Measurements from ENCODE around the gene RRAGD. TPM values are rescaled to one million over a fixed set of nuclear protein-coding genes. Genes with fewer than 3 reads are reported as not detected.

Gene RRAGD
- polyA plus RNA-seq (2011; rRNA removed) (not detected in 2 replicates), polyA minus RNA-seq (2011; rRNA and poly(A)+ RNA removed) (not detected in 2 replicates)

GRCh38 chr6:89412071-89413005, at the start of gene RRAGD:
Gene RRAGD, minus strand, starts transcription at chr6:89412273. Its CDS starts 280 bp downstream, at chr6:89411993.
- ChIA-PET CTCF (interaction anchor here (2.1 kb wide), 1 partner anchor 20 kb away, joined by 5 read pairs; the partner anchor contains the start of gene ANKRD6), POLR2A (no interaction called here)
- no peak for DNase-seq (ENCODE audit: low read depth, low spot score)
- Histone ChIP-seq H3K9me3 (ENCODE audit: control insufficient read depth, insufficient read depth, low read length) (no peaks in the 10 kb centered on the region; the same call in 1 of the 2 replicates), H3K27me3 (ENCODE audit: control insufficient read depth, insufficient read depth, low read length) (peaks cover 55% of the 10 kb centered on the region), H3K27ac (ENCODE audit: low read depth, low read length) (no peak within 1 kb of the TSS), H3K4me3 (ENCODE audit: low read depth, low read length) (peak within 1 kb of the TSS; percentile 35; the same call in 1 of the 2 replicates)
- TF ChIP-seq CTCF (IDR thresholded peaks at IDR 0.05; ENCODE audit: low read depth, low read length), result no peak

- no peak for DNase-seq (ENCODE audit: low read depth, low spot score)
Observed at GRCh38 chr6:89460713-89461112, 48.6 kb upstream of the RRAGD start.

DNA sequence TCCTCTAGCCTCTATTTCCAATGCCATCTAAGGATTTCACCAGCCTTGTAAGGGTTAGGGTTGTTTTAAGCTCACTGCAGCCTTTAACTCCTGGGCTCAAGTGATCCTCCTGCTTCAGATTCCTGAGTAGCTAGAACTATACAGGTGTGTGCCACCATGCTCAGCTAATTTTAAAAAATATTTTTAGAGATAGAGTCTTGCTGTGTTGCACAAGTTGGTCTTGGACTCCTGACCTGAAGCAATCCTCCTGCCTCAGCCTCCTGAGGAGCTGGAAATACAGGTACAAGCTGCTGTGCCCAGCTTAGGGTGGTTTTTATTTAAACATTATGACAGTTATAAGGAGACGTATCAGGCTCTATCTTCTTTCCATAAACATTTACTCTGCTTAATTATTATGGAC, 47.4 kb upstream of the RRAGD start:
- ChIA-PET POLR2A (no interaction called here), CTCF (no interaction called here)
- Histone ChIP-seq H3K9me3 (ENCODE audit: control insufficient read depth, insufficient read depth, low read length) (no peaks in the 10 kb centered on the region), H3K27ac (ENCODE audit: low read depth, low read length) (no peak overlapping the region), H3K27me3 (ENCODE audit: control insufficient read depth, insufficient read depth, low read length) (peaks cover 3% of the 10 kb centered on the region), H3K4me3 (ENCODE audit: low read depth, low read length) (no peak overlapping the region)
- TF ChIP-seq CTCF (IDR thresholded peaks at IDR 0.05; ENCODE audit: low read depth, low read length), result no peak
- DNase-seq (ENCODE audit: low read depth, low spot score), result no peak

More at GRCh38 chr6:89460713-89461112, 48.6 kb upstream of the RRAGD start:
- ChIA-PET POLR2A (no interaction called here), CTCF (no interaction called here)
- Histone ChIP-seq H3K27ac (ENCODE audit: low read depth, low read length) (no peak overlapping the region), H3K9me3 (ENCODE audit: control insufficient read depth, insufficient read depth, low read length) (no peaks in the 10 kb centered on the region), H3K4me3 (ENCODE audit: low read depth, low read length) (no peak overlapping the region), H3K27me3 (ENCODE audit: control insufficient read depth, insufficient read depth, low read length) (peaks cover 3% of the 10 kb centered on the region)
- no peak for TF ChIP-seq CTCF (IDR thresholded peaks at IDR 0.05; ENCODE audit: low read depth, low read length)

GRCh38 chr6:89458704-89459103, 46.6 kb upstream of the RRAGD start:
- CTCF ChIA-PET, result no interaction called here
- no peaks in the 10 kb centered on the region for H3K9me3 ChIP-seq (ENCODE audit: control insufficient read depth, insufficient read depth, low read length)
- no peak overlapping the region for H3K4me3 ChIP-seq (ENCODE audit: low read depth, low read length)
- no peak overlapping the region for H3K27ac ChIP-seq (ENCODE audit: low read depth, low read length)
- no peak for TF ChIP-seq CTCF (IDR thresholded peaks at IDR 0.05; ENCODE audit: low read depth, low read length)
- DNase-seq (ENCODE audit: low read depth, low spot score), result no peak
- H3K27me3 ChIP-seq (ENCODE audit: control insufficient read depth, insufficient read depth, low read length), result peaks cover 3% of the 10 kb centered on the region
- POLR2A ChIA-PET, result no interaction called here

- H3K4me3 ChIP-seq (ENCODE audit: low read depth, low read length), result no peak overlapping the region
- H3K27ac ChIP-seq (ENCODE audit: low read depth, low read length), result no peak overlapping the region
- POLR2A ChIA-PET, result no interaction called here
- H3K27me3 ChIP-seq (ENCODE audit: control insufficient read depth, insufficient read depth, low read length), result no peaks in the 10 kb centered on the region
- H3K9me3 ChIP-seq (ENCODE audit: control insufficient read depth, insufficient read depth, low read length), result no peaks in the 10 kb centered on the region
- no peak for DNase-seq (ENCODE audit: low read depth, low spot score)
- CTCF ChIA-PET, result no interaction called here
- TF ChIP-seq CTCF (IDR thresholded peaks at IDR 0.05; ENCODE audit: low read depth, low read length), result no peak
Observed at GRCh38 chr6:89454300-89454699, 42.2 kb upstream of the RRAGD start.
